ENCODE results near the gene DDX20.

- TF ChIP-seq CTCF (conservative IDR thresholded peaks at IDR 0.05) (no peak), EZH2 (IDR thresholded peaks at IDR 0.05; ENCODE audit: low read depth) (no peak)
These were observed 19.7 kb upstream of the DDX20 start for GRCh38 chr1:111735858-111736544.

Measured in PC-9 (cell line).